K562 (cell line): ENCODE results near the gene DYNC1I1. TPM values are rescaled to one million over a fixed set of nuclear protein-coding genes. Genes with fewer than 3 reads are reported as not detected.

ENCODE experiments used
- ATAC-seq: fragments of 200-7000 bp; cut with Tn5 transposase; 3 replicates; pipeline ENCODE4 v1.9.1; 2020; ENCODE audit warnings: moderate library complexity
- BruUV-seq: library from RNA; stranded (reverse); fragments of 400-500 nt; replicated peaks from 2 replicates; lab custom pipeline; 2021; lab: Mats Ljungman, UMichigan
- CTCF ChIA-PET: fragments of 300-600 bp; formaldehyde crosslinking; extraction: SDS; loops from one replicate; lab custom pipeline; 2021; ENCODE audit warnings: low intra/inter-chr PET ratio; lab: Yijun Ruan, JAX
- POLR2A ChIA-PET: fragments of 300-600, 350-650 bp; sonication (Branson Sonifier 250); formaldehyde crosslinking; extraction: SDS; loops from one replicate; lab custom pipeline; 2021; ENCODE audit warnings: antibody characterized with exemption, inconsistent platforms; lab: Yijun Ruan, JAX
- DNase-seq, 4 experiments: peaks; one replicate each; pipeline versions ENCODE4 v3.0.0 to v3.0.0-alpha.2; 2011 to 2018; ENCODE audit warnings: low spot score in 3 of 4, mixed read lengths in 3 of 4; ENCODE audit errors: extremely low read depth in 1 of 4
- FAIRE-seq: peaks from 2 replicates; lab custom pipeline; 2011; peaks lifted over from hg19 to GRCh38; lab: Jason Lieb, UNC
- H2AFZ ChIP-seq: 2 replicates; pipeline ENCODE4 v1.6.0; 2011; ENCODE audit warnings: low read depth, low read length, control low read depth, inconsistent platforms
- H3K27ac ChIP-seq: fragments of 200-600 bp; 3 replicates; pipeline ENCODE4 v1.8.0; 2011; ENCODE audit warnings: low read depth, mild to moderate bottlenecking, control low read depth, inconsistent platforms, low read length, moderate library complexity, mixed read lengths; ENCODE audit errors: extremely low read depth
- H3K27me3 ChIP-seq, 2 experiments: fragments of 300-600 bp in 1 of 2; 2 replicates in 1 of 2; 3 replicates in 1 of 2; pipeline versions ENCODE4 v1.6.0 to v1.8.0; 2011; ENCODE audit warnings: inconsistent platforms in 2 of 2, low read length in 2 of 2, mild to moderate bottlenecking in 1 of 2, mixed read lengths in 1 of 2, moderate library complexity in 1 of 2; ENCODE audit not compliant: control insufficient read depth in 2 of 2, insufficient read depth in 2 of 2
- H3K36me3 ChIP-seq: fragments of 300-600 bp; 3 replicates; pipeline ENCODE4 v1.8.0; 2011; ENCODE audit warnings: mild to moderate bottlenecking, low read length, inconsistent platforms; ENCODE audit not compliant: control insufficient read depth, insufficient read depth
- H3K4me1 ChIP-seq, 2 experiments: fragments of 200-600 bp in 1 of 2; replicated peaks in 1 of 2; 2 replicates in 1 of 2; 3 replicates in 1 of 2; pipeline versions ENCODE4 v1.5.1 to v1.8.0; 2011; ENCODE audit warnings: inconsistent platforms in 2 of 2, low read length in 2 of 2, mild to moderate bottlenecking in 1 of 2, mixed read lengths in 1 of 2, moderate library complexity in 1 of 2; ENCODE audit not compliant: control insufficient read depth in 2 of 2, insufficient read depth in 2 of 2
- H3K4me2 ChIP-seq: 2 replicates; pipeline ENCODE4 v1.6.1; 2011; ENCODE audit warnings: low read length, control low read depth, inconsistent platforms, mixed read lengths; ENCODE audit not compliant: insufficient read depth
- H3K4me3 ChIP-seq: fragments of 200-600 bp; sonication (generic), shearing (Covaris generic); 2 replicates; pipeline ENCODE4 v1.5.1; 2016; ENCODE audit warnings: control low read depth, inconsistent platforms
- H3K79me2 ChIP-seq: fragments of 200-600 bp; 3 replicates; pipeline ENCODE4 v1.8.0; 2011; ENCODE audit warnings: low read length, inconsistent platforms; ENCODE audit not compliant: control insufficient read depth, insufficient read depth
- H3K9ac ChIP-seq, 2 experiments: 2 replicates each; pipeline versions ENCODE4 v1.6.0 to v1.6.1; 2011; ENCODE audit warnings: low read depth in 2 of 2, low read length in 2 of 2, control low read depth in 1 of 2, inconsistent platforms in 1 of 2, mild to moderate bottlenecking in 1 of 2, mixed read lengths in 1 of 2; ENCODE audit not compliant: insufficient read depth in 1 of 2
- H3K9me1 ChIP-seq: one replicate; pipeline ENCODE4 v1.6.0; 2011; ENCODE audit warnings: inconsistent platforms, mild to moderate bottlenecking, low read length, moderate library complexity; ENCODE audit not compliant: control insufficient read depth, insufficient read depth
- H3K9me3 ChIP-seq: replicated peaks from 2 replicates; pipeline ENCODE4 v1.5.1; 2011; ENCODE audit warnings: low read depth, low read length, inconsistent platforms; ENCODE audit not compliant: control insufficient read depth, insufficient read depth
- H4K20me1 ChIP-seq: replicated peaks from 2 replicates; pipeline ENCODE4 v1.6.1; 2011; ENCODE audit warnings: low read length, inconsistent platforms, mixed read lengths; ENCODE audit not compliant: control insufficient read depth, insufficient read depth
- ELF2 ChIP-seq: fragments of 250-450 bp; sonication (Bioruptor Pico); IDR thresholded peaks from 2 replicates; pipeline ENCODE4 v1.5.0; 2021; ENCODE audit warnings: mild to moderate bottlenecking
- HDAC3 ChIP-seq: fragments of 450-650 bp; IDR thresholded peaks from 2 replicates; pipeline ENCODE4 v1.6.1; 2018; ENCODE audit warnings: borderline replicate concordance, mild to moderate bottlenecking, moderate library complexity; ENCODE audit not compliant: partially characterized antibody
- HEY1 ChIP-seq: fragments of 250-450 bp; sonication (Bioruptor Pico); IDR thresholded peaks from 2 replicates; pipeline ENCODE4 v1.5.0; 2020; ENCODE audit warnings: mild to moderate bottlenecking, moderate library complexity, borderline replicate concordance
- KAT8 ChIP-seq: fragments of 450-650 bp; IDR thresholded peaks from 2 replicates; pipeline ENCODE4 v1.6.1; 2016; ENCODE audit warnings: low read depth, mild to moderate bottlenecking
- KDM5B ChIP-seq: fragments of 200-600 bp; sonication (generic); IDR thresholded peaks from 2 replicates; pipeline ENCODE4 v1.6.1; 2012; ENCODE audit warnings: low read depth, mild to moderate bottlenecking, moderate library complexity, low read length, control low read depth, inconsistent platforms; ENCODE audit not compliant: insufficient replicate concordance
- MCM7 ChIP-seq, 2 experiments: fragments of 450-650 bp; IDR thresholded peaks; 2 replicates each; pipeline ENCODE4 v1.6.1; 2016 to 2018
- NR1H2 ChIP-seq: sonication (generic); formaldehyde crosslinking; IDR thresholded peaks from 2 replicates; pipeline ENCODE4 v1.4.0; 2020; ENCODE audit warnings: mild to moderate bottlenecking, missing genetic modification reagents
- SAP30 ChIP-seq: fragments of 200-600 bp; sonication (generic); IDR thresholded peaks from 2 replicates; pipeline ENCODE4 v1.6.1; 2012; ENCODE audit warnings: borderline replicate concordance, low read depth, mild to moderate bottlenecking, moderate library complexity, low read length, control low read depth, inconsistent platforms; ENCODE audit not compliant: insufficient read depth, poor library complexity, severe bottlenecking
- ZNF212 ChIP-seq: fragments of 450-650 bp; formaldehyde crosslinking; IDR thresholded peaks from 2 replicates; pipeline ENCODE4 v1.4.0; 2020; ENCODE audit warnings: mild to moderate bottlenecking
- ZNF324 ChIP-seq: fragments of 250-450 bp; sonication (Bioruptor Pico); IDR thresholded peaks from 2 replicates; pipeline ENCODE4 v1.4.0; 2020; ENCODE audit warnings: mild to moderate bottlenecking
- WGBS: fragments of 100-300 bp; shearing (Covaris generic); methylation state at CpG from one replicate; pipeline ENCODE4 v1.1.6; 2016; ENCODE audit warnings: low coverage, mixed read lengths; ENCODE audit not compliant: insufficient coverage; ENCODE audit errors: missing lambda C conversion rate; 5-methylcytosine and 5-hydroxymethylcytosine counted together
- in situ Hi-C: fragments of 300-500 bp; cut with MboI; formaldehyde crosslinking; loops from 4 replicates; pipeline ENCODE4 v1.15.0; 2018; ENCODE audit warnings: inconsistent platforms, mixed read lengths
- intact Hi-C: fragments of 100-400 bp; cut with micrococcal nuclease; formaldehyde crosslinking; loops from 2 replicates; pipeline ENCODE4 v1.14.2; 2022
- polyA plus RNA-seq, 8 experiments: library from polyadenylated mRNA; depleted of rRNA in 4 of 8; stranded (reverse) in 5 of 8; unstranded in 3 of 8; fragments of >200 nt; fragmentation: Nextera tagmentation in 2 of 8; fragmentation: Illumina TruSeq in 1 of 8; extraction: Ambion mirVana in 2 of 8; extraction: Trizol in 1 of 8; gene quantifications; 2 replicates each; pipeline versions ENCODE4 v1.2.1 to v1.2.3, GENCODE V29; 2011 to 2014; ENCODE audit warnings: inconsistent platforms in 1 of 8, missing spikeins in 1 of 8
- total RNA-seq, 7 experiments: library from RNA; depleted of rRNA in 6 of 7; stranded (reverse); fragments of >200 nt in 6 of 7; fragmentation: Illumina TruSeq in 2 of 7; extraction: Trizol in 2 of 7; gene quantifications; 2 replicates each; pipeline versions ENCODE4 v1.2.1 to v1.2.3, GENCODE V29; 2011 to 2021; ENCODE audit warnings: low replicate concordance in 1 of 7
- TF ChIP-seq, protein P1 (sequence below), 2 experiments: fragments of 200-800 bp in 1 of 2; sonication (Bioruptor generic) in 1 of 2; sonication (generic) in 1 of 2; formaldehyde crosslinking in 1 of 2; IDR thresholded peaks in 1 of 2; conservative IDR thresholded peaks in 1 of 2; 2 replicates each; pipeline versions ENCODE4 v1.5.0 to v1.6.1; 2016 to 2020; ENCODE audit warnings: missing compliant biosample characterization in 1 of 2, missing genetic modification characterization in 1 of 2, missing genetic modification reagents in 1 of 2

The DYNC1I1 gene
- total and polyA plus RNA-seq, 9 of the 15 experiments (the other 6 are each of a cell fraction or from before 2014, with no cell fraction given) = 0.22 to 1.5 (median 0.44) TPM

DNA sequence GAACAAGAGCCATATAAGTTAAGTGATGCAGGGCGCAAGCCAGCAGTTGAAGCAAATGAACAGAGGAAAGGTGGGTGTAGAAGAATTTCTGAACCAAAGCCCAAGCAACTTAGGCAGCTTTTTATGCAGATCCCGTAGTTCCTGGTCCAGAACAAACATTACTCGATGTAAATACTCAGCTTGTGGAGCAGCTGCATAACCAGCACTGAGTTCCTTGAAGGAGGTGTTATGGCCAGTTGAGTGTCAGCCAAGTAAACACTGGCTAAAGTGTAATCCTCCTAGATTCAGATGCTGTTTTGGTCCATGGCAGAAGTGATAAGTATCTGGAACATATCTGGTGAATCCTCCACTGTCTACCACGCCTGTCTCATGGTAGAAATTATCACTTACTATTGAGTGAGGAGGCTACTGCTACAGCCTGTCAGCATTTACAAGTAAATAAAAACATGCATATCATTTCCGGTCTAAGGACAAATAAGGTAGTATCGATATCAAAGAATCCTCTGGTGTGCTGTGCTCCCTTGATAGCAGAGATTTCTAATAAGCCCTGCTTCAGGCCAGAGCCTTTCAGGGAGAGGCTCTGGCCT, 213.9 kb downstream of the DYNC1I1 start:
- H3K4me3 ChIP-seq = no peak overlapping the region
- no peak overlapping the region for H2AFZ ChIP-seq
- no peaks in the 10 kb centered on the region for H3K27me3 ChIP-seq
- in situ Hi-C loops (no loop called here), intact Hi-C loops (no loop called here)
- H3K9me3 ChIP-seq = no peaks in the 10 kb centered on the region
- H3K4me2 ChIP-seq = no peak overlapping the region
- no TSS peak for BruUV-seq
- no peak overlapping the region for H3K27ac ChIP-seq
- no peaks in the 10 kb centered on the region for H4K20me1 ChIP-seq
- no peak for TF ChIP-seq KDM5B
- no peak for TF ChIP-seq ELF2 (CRISPR knock-in tag)
- TF ChIP-seq, protein P1, sequence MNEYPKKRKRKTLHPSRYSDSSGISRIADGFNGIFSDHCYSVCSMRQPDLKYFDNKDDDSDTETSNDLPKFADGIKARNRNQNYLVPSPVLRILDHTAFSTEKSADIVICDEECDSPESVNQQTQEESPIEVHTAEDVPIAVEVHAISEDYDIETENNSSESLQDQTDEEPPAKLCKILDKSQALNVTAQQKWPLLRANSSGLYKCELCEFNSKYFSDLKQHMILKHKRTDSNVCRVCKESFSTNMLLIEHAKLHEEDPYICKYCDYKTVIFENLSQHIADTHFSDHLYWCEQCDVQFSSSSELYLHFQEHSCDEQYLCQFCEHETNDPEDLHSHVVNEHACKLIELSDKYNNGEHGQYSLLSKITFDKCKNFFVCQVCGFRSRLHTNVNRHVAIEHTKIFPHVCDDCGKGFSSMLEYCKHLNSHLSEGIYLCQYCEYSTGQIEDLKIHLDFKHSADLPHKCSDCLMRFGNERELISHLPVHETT (CRISPR knock-in tag; conservative IDR thresholded peaks at IDR 0.05 in 1 of 2, IDR thresholded peaks at IDR 0.05 in 1 of 2) = no peak
- no peak for TF ChIP-seq HDAC3
- TF ChIP-seq ZNF212 (CRISPR knock-in tag) = no peak
- no peak for TF ChIP-seq KAT8
- TF ChIP-seq NR1H2 (CRISPR knock-in tag) = no peak
- TF ChIP-seq MCM7 (IDR thresholded peaks at IDR 0.05) = no peak
- no peak for TF ChIP-seq HEY1 (CRISPR knock-in tag)
- TF ChIP-seq SAP30 = no peak
- TF ChIP-seq ZNF324 = no peak
- no peak for ATAC-seq
- peaks cover 3% of the 10 kb centered on the region for H3K9me1 ChIP-seq
- CTCF ChIA-PET = no interaction called here
- no peaks in the 10 kb centered on the region for H3K4me1 ChIP-seq
- no peak for DNase-seq
- POLR2A ChIA-PET = interaction anchor here (1.3 kb wide), 1 partner anchor 12 kb away, joined by 4 read pairs; no protein-coding TSS in a partner anchor
- FAIRE-seq = no peak
- H3K36me3 ChIP-seq = no peaks in the 10 kb centered on the region
- H3K9ac ChIP-seq = no peak overlapping the region
- under 1% methylated on average over 6 of the region's 6 CpGs for WGBS
- H3K79me2 ChIP-seq = no peaks in the 10 kb centered on the region
